HepG2 (cell line): ENCODE results near the gene TECTA. TPM values are rescaled to one million over a fixed set of nuclear protein-coding genes. Genes with fewer than 3 reads are reported as not detected.

Source experiments
- AGO1 ChIP-seq: fragments of 200-400 bp; formaldehyde crosslinking; IDR thresholded peaks from 2 replicates; pipeline ENCODE4 v1.6.1; 2017; ENCODE audit warnings: mild to moderate bottlenecking, low read depth, low read length, moderate library complexity; ENCODE audit not compliant: poor library complexity, severe bottlenecking
- FIP1L1 ChIP-seq: fragments of 200-400 bp; formaldehyde crosslinking; IDR thresholded peaks from 2 replicates; pipeline ENCODE4 v1.6.1; 2018; ENCODE audit warnings: low read depth, mild to moderate bottlenecking, low read length, moderate library complexity, borderline replicate concordance; ENCODE audit not compliant: insufficient read depth
- GLMP ChIP-seq: sonication (generic); formaldehyde crosslinking; IDR thresholded peaks from 2 replicates; pipeline ENCODE4 v1.9.0; 2021; ENCODE audit warnings: missing genetic modification reagents, mild to moderate bottlenecking, borderline replicate concordance
- SNAPC4 ChIP-seq: sonication (generic); formaldehyde crosslinking; IDR thresholded peaks from 2 replicates; pipeline ENCODE4 v1.4.0; 2020; ENCODE audit warnings: mild to moderate bottlenecking, missing genetic modification reagents
- SRF ChIP-seq: IDR thresholded peaks from 2 replicates; pipeline ENCODE4 v1.6.1; 2011; ENCODE audit warnings: mild to moderate bottlenecking, low read depth, low read length, moderate library complexity
- STAT5B ChIP-seq: sonication (generic); formaldehyde crosslinking; IDR thresholded peaks from 2 replicates; pipeline ENCODE4 v1.4.0; 2020; ENCODE audit warnings: missing genetic modification reagents
- ZNF142 ChIP-seq: sonication (generic); formaldehyde crosslinking; IDR thresholded peaks from 2 replicates; pipeline ENCODE4 v1.4.0; 2020; ENCODE audit warnings: missing genetic modification reagents
- ZNF33B ChIP-seq: sonication (generic); formaldehyde crosslinking; IDR thresholded peaks from 2 replicates; pipeline ENCODE4 v1.5.1; 2020; ENCODE audit warnings: mild to moderate bottlenecking, missing genetic modification reagents
- ZNF614 ChIP-seq: IDR thresholded peaks from 2 replicates; pipeline ENCODE4 v1.6.1; 2018; ENCODE audit warnings: missing biosample characterization, missing genetic modification reagents, inconsistent platforms, borderline replicate concordance
- polyA plus RNA-seq, 8 experiments: library from polyadenylated mRNA; depleted of rRNA in 3 of 8; stranded (reverse) in 7 of 8; unstranded in 1 of 8; fragments of >200 nt; fragmentation: Illumina TruSeq in 4 of 8; extraction: Trizol in 4 of 8; gene quantifications; 2 replicates each; pipeline versions ENCODE4 v1.2.1 to v1.2.3, GENCODE V29; 2011 to 2016; ENCODE audit warnings: low read depth in 4 of 8, missing spikeins in 1 of 8, mixed read lengths in 1 of 8; ENCODE audit not compliant: insufficient read depth in 1 of 8
- total RNA-seq, 5 experiments: library from RNA; depleted of rRNA; stranded (reverse); fragments of >200 nt; fragmentation: Illumina TruSeq; extraction: Trizol; gene quantifications; 2 replicates each; pipeline ENCODE4 v1.2.3, GENCODE V29; 2016; ENCODE audit warnings: low read depth in 1 of 5

TECTA gene
- total and polyA plus RNA-seq, 2 of the 13 experiments (the other 11 are each of a cell fraction or from before 2014, with no cell fraction given), result 0.04 to 0.17 TPM

- TF ChIP-seq ZNF142, result no peak
- no peak for TF ChIP-seq ZNF33B
- TF ChIP-seq ZNF614 (CRISPR knock-in tag), result no peak; the same call in 1 of the 2 replicates
- TF ChIP-seq SRF, result no peak
- no peak for TF ChIP-seq FIP1L1
- TF ChIP-seq STAT5B (CRISPR knock-in tag), result no peak
- no peak for TF ChIP-seq AGO1
- TF ChIP-seq SNAPC4 (CRISPR knock-in tag), result no peak
- TF ChIP-seq GLMP, result no peak
Measured at GRCh38 chr11:121231576-121232278, 130.7 kb downstream of the TECTA start (continued).
